HFFc6 (cell line): ENCODE measurements around the gene SNX1. TPM values are rescaled to one million over a fixed set of nuclear protein-coding genes. Genes with fewer than 3 reads are reported as not detected.
"Not testable (repeated sequence)": the region's sequence is repeated elsewhere in the genome, so short reads cannot be mapped to it uniquely, and the experiment has no call there.

Experiments
- DNase-seq: peaks from one replicate; pipeline ENCODE4 v3.0.0-alpha.2; 2018
- H3K27ac Mint-ChIP-seq: 2 replicates; pipeline ENCODE4 v1.8.0; 2020; ENCODE audit warnings: mild to moderate bottlenecking, mixed read lengths
- H3K27me3 Mint-ChIP-seq: 2 replicates; pipeline ENCODE4 v1.8.0; 2021; ENCODE audit warnings: mild to moderate bottlenecking, moderate library complexity, mixed read lengths; ENCODE audit not compliant: insufficient read depth
- H3K36me3 Mint-ChIP-seq: 2 replicates; pipeline ENCODE4 v1.8.0; 2021; ENCODE audit warnings: low read depth, mixed read lengths
- H3K4me1 Mint-ChIP-seq: 2 replicates; pipeline ENCODE4 v1.8.0; 2020; ENCODE audit warnings: low read depth, mixed read lengths
- H3K4me3 Mint-ChIP-seq: 2 replicates; pipeline ENCODE4 v1.8.0; 2020; ENCODE audit warnings: mild to moderate bottlenecking, moderate library complexity, mixed read lengths
- H3K9me3 Mint-ChIP-seq: 2 replicates; pipeline ENCODE4 v1.8.0; 2020; ENCODE audit warnings: mild to moderate bottlenecking, mixed read lengths
- total RNA-seq, 6 experiments: library from RNA; stranded (reverse); fragmentation: NEBNext Ultra II Directional; extraction: Animal tissue kit (Norgen Biotek cat#: 25700); gene quantifications; 2 replicates in 1 of 6; 3 replicates in 5 of 6; pipeline ENCODE4 v1.2.3, GENCODE V29; 2021
- TF ChIP-seq, protein P1 (sequence below): fragments of 200-600 bp; sonication (generic); IDR thresholded peaks from 2 replicates; pipeline ENCODE4 v1.5.0; 2021; ENCODE audit warnings: antibody characterized with exemption, mild to moderate bottlenecking

SNX1 gene
- total RNA-seq, 6 experiments from 2014 or later = 87.4 to 102 (median 96.1) TPM

DNA sequence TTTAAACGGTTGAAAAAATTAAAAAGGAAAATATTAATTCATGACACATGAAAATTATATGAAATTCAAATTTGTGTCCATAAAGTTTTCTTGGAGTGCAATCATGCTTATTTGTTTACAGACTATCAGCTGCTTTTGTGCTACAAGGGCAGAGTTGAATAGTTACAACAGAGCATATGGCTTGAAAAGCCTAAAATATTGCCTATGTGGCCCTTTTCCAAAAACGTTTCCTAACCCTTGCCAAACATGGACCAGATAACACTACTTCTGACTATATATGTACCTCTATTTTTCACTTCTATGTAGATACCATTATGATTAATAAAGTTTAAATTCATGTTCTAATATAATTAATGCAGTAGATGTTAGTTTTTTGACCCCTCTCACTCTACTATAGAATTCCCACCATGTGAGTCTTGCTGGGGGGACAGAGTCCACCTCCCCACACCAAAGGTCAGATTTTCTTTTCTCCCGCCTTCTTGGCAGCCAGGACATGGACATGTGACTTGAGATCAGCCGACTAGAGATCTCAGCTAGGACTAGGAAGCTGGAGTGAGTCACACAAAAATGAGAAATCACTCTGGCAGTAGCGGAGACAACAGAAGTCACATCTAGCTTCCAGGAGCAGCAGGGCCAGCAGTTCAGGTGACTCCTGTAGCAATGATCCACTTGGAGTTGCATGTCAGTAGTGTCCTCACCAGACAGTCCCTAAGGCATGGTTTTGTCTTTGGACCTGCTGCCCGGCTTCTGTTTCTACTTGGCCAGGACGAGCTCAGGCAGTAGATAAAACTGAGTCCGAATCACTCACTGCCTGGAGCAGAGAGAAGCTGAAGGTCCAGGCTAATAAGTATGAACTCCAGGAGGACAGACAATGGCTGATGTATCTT lies 24.6 kb upstream of the SNX1 start:
- peak; percentile 84 for DNase-seq
- Mint-ChIP-seq H3K9me3 (no peaks in the 10 kb centered on the region), H3K4me1 (peaks cover 49% of the 10 kb centered on the region), H3K36me3 (peaks cover 23% of the 10 kb centered on the region), H3K27me3 (no peaks in the 10 kb centered on the region), H3K27ac (peak overlapping the region; percentile 82), H3K4me3 (peak overlapping the region; percentile 6)
- TF ChIP-seq, protein P1, sequence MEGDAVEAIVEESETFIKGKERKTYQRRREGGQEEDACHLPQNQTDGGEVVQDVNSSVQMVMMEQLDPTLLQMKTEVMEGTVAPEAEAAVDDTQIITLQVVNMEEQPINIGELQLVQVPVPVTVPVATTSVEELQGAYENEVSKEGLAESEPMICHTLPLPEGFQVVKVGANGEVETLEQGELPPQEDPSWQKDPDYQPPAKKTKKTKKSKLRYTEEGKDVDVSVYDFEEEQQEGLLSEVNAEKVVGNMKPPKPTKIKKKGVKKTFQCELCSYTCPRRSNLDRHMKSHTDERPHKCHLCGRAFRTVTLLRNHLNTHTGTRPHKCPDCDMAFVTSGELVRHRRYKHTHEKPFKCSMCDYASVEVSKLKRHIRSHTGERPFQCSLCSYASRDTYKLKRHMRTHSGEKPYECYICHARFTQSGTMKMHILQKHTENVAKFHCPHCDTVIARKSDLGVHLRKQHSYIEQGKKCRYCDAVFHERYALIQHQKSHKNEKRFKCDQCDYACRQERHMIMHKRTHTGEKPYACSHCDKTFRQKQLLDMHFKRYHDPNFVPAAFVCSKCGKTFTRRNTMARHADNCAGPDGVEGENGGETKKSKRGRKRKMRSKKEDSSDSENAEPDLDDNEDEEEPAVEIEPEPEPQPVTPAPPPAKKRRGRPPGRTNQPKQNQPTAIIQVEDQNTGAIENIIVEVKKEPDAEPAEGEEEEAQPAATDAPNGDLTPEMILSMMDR = no peak

DNA sequence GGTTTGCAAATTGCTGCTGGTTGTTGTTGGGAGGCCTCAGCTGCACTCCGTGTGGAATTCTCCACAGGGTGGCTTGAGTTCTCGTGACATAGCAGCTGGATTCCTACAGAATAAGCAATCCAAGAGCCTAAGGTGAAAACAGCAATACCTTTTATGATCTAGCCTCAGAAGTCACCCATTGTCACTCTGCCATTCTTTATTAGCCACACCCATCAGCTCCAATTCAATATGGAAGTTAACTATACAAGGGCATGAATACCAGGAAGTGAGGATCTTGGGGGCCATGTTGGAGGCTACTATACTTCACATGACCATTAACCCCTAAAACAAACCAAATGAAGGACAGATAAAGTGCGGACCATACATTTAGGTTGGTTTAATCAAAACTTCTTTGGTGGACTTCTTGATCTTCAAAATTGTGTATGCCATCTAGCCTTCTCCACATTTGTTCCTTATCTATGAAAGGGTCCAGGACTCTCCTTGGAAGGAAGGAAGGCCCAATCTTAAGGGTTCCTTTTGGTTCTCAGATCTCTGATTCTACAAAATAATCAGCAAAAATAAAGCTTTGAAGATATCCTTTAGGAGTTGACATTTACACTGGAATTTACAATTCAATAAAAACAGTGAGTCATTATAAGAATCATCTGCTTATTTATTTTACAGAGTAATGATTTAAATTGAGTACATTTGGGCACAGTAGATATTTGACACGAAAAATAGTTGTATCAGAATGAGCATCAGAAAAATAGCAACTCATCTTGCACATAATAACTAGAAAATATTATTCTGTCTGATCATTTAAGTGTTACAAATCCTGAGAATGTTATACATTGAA lies 23.6 kb upstream of the SNX1 start:
- peaks cover 49% of the 10 kb centered on the region for H3K4me1 Mint-ChIP-seq
- no peaks in the 10 kb centered on the region for H3K9me3 Mint-ChIP-seq
- TF ChIP-seq, protein P1 = no peak
- DNase-seq = no peak
- H3K27me3 Mint-ChIP-seq = no peaks in the 10 kb centered on the region
- H3K27ac Mint-ChIP-seq = peak overlapping the region; percentile 82
- H3K36me3 Mint-ChIP-seq = peaks cover 23% of the 10 kb centered on the region
- peak overlapping the region; percentile 31 for H3K4me3 Mint-ChIP-seq

DNA sequence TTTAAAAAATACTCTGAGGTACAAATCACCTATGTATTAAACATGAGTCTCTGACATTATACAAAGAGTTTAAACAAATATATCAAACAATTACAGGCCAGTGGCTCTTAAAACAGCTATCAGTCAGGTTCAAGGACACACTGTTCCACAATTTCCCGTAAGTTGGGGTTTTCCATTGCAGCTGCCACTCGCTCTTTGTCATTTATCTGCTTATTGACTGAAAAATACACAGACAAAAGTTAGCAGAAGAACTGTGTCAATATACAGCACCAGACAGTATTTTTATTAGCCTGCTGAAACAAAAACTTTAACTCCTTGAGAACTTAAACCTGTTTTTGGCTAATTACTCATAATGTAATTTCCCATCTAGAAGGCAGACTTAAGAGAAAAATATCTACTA lies 23.0 kb upstream of the SNX1 start:
- Mint-ChIP-seq H3K9me3 (no peaks in the 10 kb centered on the region), H3K4me3 (peak overlapping the region; percentile 31; the same call in 1 of the 2 replicates), H3K27me3 (no peaks in the 10 kb centered on the region), H3K27ac (peak overlapping the region; percentile 82), H3K36me3 (peaks cover 23% of the 10 kb centered on the region), H3K4me1 (peaks cover 42% of the 10 kb centered on the region)
- DNase-seq = no peak
- TF ChIP-seq, protein P1 = no peak

DNA sequence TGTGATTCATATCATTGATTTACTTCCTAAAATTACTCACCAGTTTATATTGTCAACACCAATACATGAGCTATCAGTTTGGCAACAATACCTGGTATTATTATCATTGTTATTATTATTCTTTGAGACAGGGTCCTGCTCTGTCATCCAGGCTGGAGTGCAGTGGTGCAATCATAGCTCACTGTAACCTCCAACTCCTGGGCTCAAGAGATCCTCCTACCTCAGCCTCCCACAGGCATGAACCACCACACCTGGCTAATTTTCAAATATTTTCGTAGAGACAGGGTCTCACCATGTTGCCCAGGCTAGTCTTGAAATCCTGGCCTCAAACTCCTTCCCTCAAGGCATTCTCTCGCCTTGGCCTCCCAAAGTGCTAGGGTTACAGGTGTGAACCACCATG lies 22.3 kb upstream of the SNX1 start:
- H3K27ac Mint-ChIP-seq, H3K27me3 Mint-ChIP-seq, H3K9me3 Mint-ChIP-seq, H3K4me3 Mint-ChIP-seq, DNase-seq: not testable (repeated sequence)
- Mint-ChIP-seq H3K36me3 (peaks cover 23% of the 10 kb centered on the region), H3K4me1 (peaks cover 40% of the 10 kb centered on the region)

- no peak for DNase-seq
- Mint-ChIP-seq H3K27ac (no peak overlapping the region), H3K27me3 (peaks cover 2% of the 10 kb centered on the region; the same call in 1 of the 2 replicates), H3K36me3 (peaks cover 2% of the 10 kb centered on the region), H3K4me3 (no peak overlapping the region), H3K4me1 (no peaks in the 10 kb centered on the region), H3K9me3 (no peaks in the 10 kb centered on the region)
- TF ChIP-seq, protein P1 = no peak
Measured at GRCh38 chr15:64082757-64083156, 13.0 kb upstream of the SNX1 start.
